Gastroesophageal sphincter (tissue), 4 donors: Measurements from ENCODE around the gene OSCP1. TPM values are rescaled to one million over a fixed set of nuclear protein-coding genes. Genes with fewer than 3 reads are reported as not detected.

ENCODE experiments used
- ATAC-seq: fragments of 150-250 bp; one replicate; pipeline ENCODE4 v1.9.1; 2016; ENCODE audit warnings: mild to moderate bottlenecking, moderate library complexity
- H3K27ac ChIP-seq, 4 donors: fragments of 200-600 bp; sonication (generic) in 3 of 4; 1 replicate in 3 of 4; 2 replicates in 1 of 4; pipeline ENCODE4 v1.5.1; 2016 to 2019
- H3K27me3 ChIP-seq: fragments of 200-600 bp; sonication (generic); one replicate; pipeline ENCODE4 v1.5.1; 2019
- H3K36me3 ChIP-seq, 2 donors: fragments of 200-600 bp; sonication (generic); one replicate each; pipeline ENCODE4 v1.5.1; 2019; ENCODE audit warnings: control low read depth in 1 of 2
- H3K4me1 ChIP-seq, 3 donors: fragments of 200-600 bp; sonication (generic); 1 replicate in 2 of 3; 2 replicates in 1 of 3; pipeline ENCODE4 v1.5.1; 2016 to 2019; ENCODE audit warnings: control low read depth in 2 of 3
- H3K4me3 ChIP-seq, 2 donors: fragments of 200-600 bp; sonication (generic); one replicate each; pipeline ENCODE4 v1.5.1; 2019; ENCODE audit warnings: mild to moderate bottlenecking in 1 of 2, moderate library complexity in 1 of 2
- H3K9me3 ChIP-seq, 3 donors: fragments of 200-600 bp; sonication (generic); one replicate each; pipeline ENCODE4 v1.5.1; 2017 to 2019; ENCODE audit warnings: control low read depth in 2 of 3
- EP300 ChIP-seq: sonication (generic); formaldehyde crosslinking; IDR thresholded peaks from one replicate; pipeline ENCODE4 v1.6.1; 2017; ENCODE audit warnings: antibody characterized with exemption, mild to moderate bottlenecking
- POLR2A ChIP-seq, 2 donors: fragments of 450-650 bp; IDR thresholded peaks; one replicate each; pipeline ENCODE4 v1.6.1; 2017; ENCODE audit warnings: antibody characterized with exemption in 2 of 2, mild to moderate bottlenecking in 2 of 2, moderate library complexity in 1 of 2
- POLR2AphosphoS5 ChIP-seq: sonication (generic); formaldehyde crosslinking; IDR thresholded peaks from one replicate; pipeline ENCODE4 v1.6.1; 2017; ENCODE audit warnings: antibody characterized with exemption
- WGBS, 2 donors: methylation state at CpG; one replicate each; pipeline ENCODE4 v1.1.5; 2018; ENCODE audit warnings: low coverage in 1 of 2; 5-methylcytosine and 5-hydroxymethylcytosine counted together
- total RNA-seq, 4 donors: library from RNA; depleted of rRNA; stranded (reverse); fragments of >200 nt; gene quantifications; one replicate each; pipeline ENCODE4 v1.1.0, GENCODE V29; 2016
- TF ChIP-seq, protein P1 (sequence below), 4 experiments: fragments of 200-600 bp in 2 of 4; fragments of 450-650 bp in 2 of 4; sonication (generic) in 1 of 4; IDR thresholded peaks; one replicate each; pipeline ENCODE4 v1.5.1; 2017 to 2019; ENCODE audit warnings: antibody characterized with exemption in 4 of 4, mild to moderate bottlenecking in 2 of 4, moderate library complexity in 2 of 4

The OSCP1 gene
- total RNA-seq, 4 donors from 2014 or later = 6.5 to 13.9 (median 10.0) TPM

GRCh38 chr1:36465731-36466369 is 15.6 kb upstream of the OSCP1 start:
- Histone ChIP-seq H3K36me3 (peaks cover 0 to 16% of the 10 kb centered on the region in 2 donors), H3K27me3 (no peaks in the 10 kb centered on the region), H3K9me3 (no peaks in the 10 kb centered on the region), H3K4me1 (peaks cover 4 to 31% (median 13%) of the 10 kb centered on the region in 3 donors), H3K27ac (no peak overlapping the region), H3K4me3 (no peak overlapping the region)
- ATAC-seq = no peak
- TF ChIP-seq EP300 (no peak), POLR2A (IDR thresholded peaks at IDR 0.05) (no peak), POLR2AphosphoS5 (no peak)
- TF ChIP-seq, protein P1, sequence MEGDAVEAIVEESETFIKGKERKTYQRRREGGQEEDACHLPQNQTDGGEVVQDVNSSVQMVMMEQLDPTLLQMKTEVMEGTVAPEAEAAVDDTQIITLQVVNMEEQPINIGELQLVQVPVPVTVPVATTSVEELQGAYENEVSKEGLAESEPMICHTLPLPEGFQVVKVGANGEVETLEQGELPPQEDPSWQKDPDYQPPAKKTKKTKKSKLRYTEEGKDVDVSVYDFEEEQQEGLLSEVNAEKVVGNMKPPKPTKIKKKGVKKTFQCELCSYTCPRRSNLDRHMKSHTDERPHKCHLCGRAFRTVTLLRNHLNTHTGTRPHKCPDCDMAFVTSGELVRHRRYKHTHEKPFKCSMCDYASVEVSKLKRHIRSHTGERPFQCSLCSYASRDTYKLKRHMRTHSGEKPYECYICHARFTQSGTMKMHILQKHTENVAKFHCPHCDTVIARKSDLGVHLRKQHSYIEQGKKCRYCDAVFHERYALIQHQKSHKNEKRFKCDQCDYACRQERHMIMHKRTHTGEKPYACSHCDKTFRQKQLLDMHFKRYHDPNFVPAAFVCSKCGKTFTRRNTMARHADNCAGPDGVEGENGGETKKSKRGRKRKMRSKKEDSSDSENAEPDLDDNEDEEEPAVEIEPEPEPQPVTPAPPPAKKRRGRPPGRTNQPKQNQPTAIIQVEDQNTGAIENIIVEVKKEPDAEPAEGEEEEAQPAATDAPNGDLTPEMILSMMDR (IDR thresholded peaks at IDR 0.05) = no peak
- 53 to 66% methylated on average over 3 to 4 of the region's 4 CpGs for WGBS, 2 donors

DNA sequence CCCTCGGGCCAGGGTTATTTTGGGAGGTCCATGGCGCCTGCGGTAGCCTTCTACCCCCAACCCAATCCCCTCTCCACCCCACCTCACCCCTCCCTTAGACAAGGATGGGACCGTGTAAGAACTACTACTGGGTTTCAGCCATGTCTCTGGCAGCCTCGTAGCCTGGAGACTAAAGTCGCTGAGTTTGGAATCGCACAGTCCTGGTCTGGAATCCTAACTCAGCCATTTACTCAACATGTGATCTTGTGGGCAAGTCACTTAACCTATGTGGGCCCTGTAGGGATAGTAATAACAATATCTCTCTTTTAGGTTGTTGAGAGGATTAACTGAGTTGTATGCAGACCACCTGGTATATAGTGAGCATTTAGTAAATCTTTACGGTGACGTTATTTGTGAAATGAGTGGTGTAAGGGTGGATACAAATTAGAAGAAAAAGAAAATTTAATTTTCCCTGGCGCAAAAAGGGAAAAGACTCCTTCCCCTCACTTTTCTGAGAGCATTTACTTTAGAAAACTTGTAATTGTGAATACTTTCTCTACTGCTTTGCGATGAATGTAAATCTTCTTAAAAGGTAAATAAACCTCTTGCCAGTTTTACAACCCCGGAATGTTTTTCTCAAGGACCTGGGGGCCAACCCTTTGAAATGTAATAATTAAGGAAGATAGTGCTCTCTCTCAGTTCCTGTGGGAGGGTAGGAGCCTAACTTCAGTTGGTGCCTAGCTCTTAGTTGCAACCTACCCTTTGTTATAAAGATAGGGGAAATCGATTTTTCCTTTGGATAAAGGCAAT is 14.5 kb upstream of the OSCP1 start:
- Histone ChIP-seq H3K27me3 (no peaks in the 10 kb centered on the region), H3K4me3 (peak overlapping the region; percentile 60 to 73), H3K9me3 (no peaks in the 10 kb centered on the region), H3K4me1 (peaks cover 4 to 31% (median 13%) of the 10 kb centered on the region in 3 donors), H3K27ac (peak overlapping the region; percentile 88 to 95 (median 94)), H3K36me3 (peaks cover 0 to 27% of the 10 kb centered on the region in 2 donors)
- ATAC-seq = peak; percentile 75
- no peak for TF ChIP-seq EP300
- TF ChIP-seq, protein P1 (IDR thresholded peaks at IDR 0.05) = no peak
- TF ChIP-seq POLR2AphosphoS5 = no peak
- TF ChIP-seq POLR2A (IDR thresholded peaks at IDR 0.05) = no peak
- 42 to 47% methylated on average over 7 to 8 of the region's 13 CpGs for WGBS, 2 donors

DNA sequence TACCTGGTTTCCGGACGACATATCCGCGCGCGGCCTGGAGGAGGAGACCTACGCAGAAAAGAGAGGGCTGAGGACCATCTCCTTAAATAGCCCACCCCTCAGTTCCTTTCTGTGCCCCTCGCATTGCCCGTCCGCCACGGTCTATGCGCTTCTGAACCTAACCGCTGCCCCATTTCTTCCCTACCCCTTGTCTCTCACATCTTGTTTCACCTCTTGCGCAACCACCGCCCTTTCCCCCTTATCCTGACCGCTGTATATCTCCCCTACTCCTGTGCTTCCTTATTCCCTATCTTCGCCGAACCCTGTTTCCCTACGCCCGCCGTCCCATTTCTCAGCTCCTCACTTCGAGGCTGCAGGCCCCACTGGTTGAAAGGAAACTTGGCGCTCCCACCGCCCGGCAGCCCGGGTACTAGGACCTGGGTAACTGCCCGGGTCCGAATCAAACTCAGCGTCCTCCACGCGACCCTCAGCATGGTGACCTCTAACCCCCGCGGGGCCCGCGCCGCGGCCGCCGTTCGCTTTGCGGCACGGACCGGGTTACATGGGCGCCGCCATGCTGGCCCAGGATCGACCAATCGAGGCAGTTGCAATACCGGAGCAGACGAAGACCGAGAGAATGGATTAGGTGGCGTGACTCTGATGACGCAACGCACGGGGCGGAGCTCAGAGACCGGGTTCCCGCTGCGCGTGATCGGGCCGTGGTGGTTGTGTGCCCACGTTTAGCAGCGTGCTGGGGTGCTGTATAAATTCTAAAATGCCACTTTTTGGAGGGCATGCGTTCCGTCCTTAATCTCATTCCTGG is 13.8 kb upstream of the OSCP1 start, which contains the start of gene MRPS15:
Gene MRPS15, minus strand, starts transcription at position 582 of the 802 bp plus-strand sequence. Its CDS starts 109 bp downstream, at position 473.
- Histone ChIP-seq H3K9me3 (no peaks in the 10 kb centered on the region), H3K27me3 (no peaks in the 10 kb centered on the region), H3K4me1 (peaks cover 4 to 31% (median 13%) of the 10 kb centered on the region in 3 donors), H3K4me3 (peak within 1 kb of the TSS; percentile 60 to 73), H3K36me3 (peaks cover 0 to 35% of the 10 kb centered on the region in 2 donors), H3K27ac (peak within 1 kb of the TSS; percentile 88 to 95 (median 94))
- peak; percentile 97 for ATAC-seq
- 0 to 2% methylated on average over 12 to 20 of the region's 65 CpGs for WGBS, 2 donors
- TF ChIP-seq POLR2A (IDR thresholded peaks at IDR 0.05) = peak; percentile 53 to 64
- peak; percentile 86 for TF ChIP-seq POLR2AphosphoS5
- no peak for TF ChIP-seq EP300
- TF ChIP-seq, protein P1 (IDR thresholded peaks at IDR 0.05) = no peak

DNA sequence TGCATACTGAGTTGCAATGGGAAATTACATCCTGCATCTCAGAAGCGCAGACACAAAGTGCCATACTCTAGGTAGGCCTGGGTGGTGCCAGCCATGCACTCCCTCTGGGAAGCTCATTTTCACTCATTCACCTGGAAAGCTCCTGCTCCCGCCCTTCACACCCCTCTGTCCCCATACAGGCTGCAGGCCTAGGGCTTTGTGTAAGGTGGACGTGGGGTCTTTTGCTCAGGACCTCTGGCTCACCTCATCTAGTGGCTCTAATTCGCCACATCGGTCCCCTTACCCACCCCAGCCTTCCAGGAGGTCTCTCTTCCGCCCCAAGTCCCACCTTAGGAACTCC is 13.2 kb upstream of the OSCP1 start:
- H3K27me3 ChIP-seq = no peaks in the 10 kb centered on the region
- no peak for ATAC-seq
- 11 to 50% methylated on average over 1 to 5 of the region's 6 CpGs for WGBS, 2 donors
- H3K4me3 ChIP-seq = peak overlapping the region; percentile 60 to 73
- H3K36me3 ChIP-seq = peaks cover 0 to 40% of the 10 kb centered on the region in 2 donors
- no peak for TF ChIP-seq POLR2AphosphoS5
- H3K9me3 ChIP-seq = no peaks in the 10 kb centered on the region
- peak overlapping the region in 3 of 4 donors; percentile 92 to 95 (median 95) for H3K27ac ChIP-seq
- peaks cover 4 to 31% (median 13%) of the 10 kb centered on the region in 3 donors for H3K4me1 ChIP-seq

- H3K27ac ChIP-seq = no peak overlapping the region
- H3K27me3 ChIP-seq = no peaks in the 10 kb centered on the region
- H3K4me3 ChIP-seq = no peak overlapping the region
- H3K36me3 ChIP-seq = peaks cover 0 to 86% of the 10 kb centered on the region in 2 donors
- H3K9me3 ChIP-seq = no peaks in the 10 kb centered on the region
- no peak for ATAC-seq
- TF ChIP-seq EP300 (no peak), POLR2AphosphoS5 (no peak), POLR2A (IDR thresholded peaks at IDR 0.05) (no peak)
- TF ChIP-seq, protein P1 (IDR thresholded peaks at IDR 0.05) = no peak
- 83% methylated on average over 3 of the region's 3 CpGs; no CpG with 5 or more reads in 1 of the 2 donors for WGBS, 2 donors
- H3K4me1 ChIP-seq = peaks cover 4 to 23% (median 13%) of the 10 kb centered on the region in 3 donors
Observed at GRCh38 chr1:36458910-36459309, 8.7 kb upstream of the OSCP1 start.
